ENCODE data around the gene CLNS1A.

GRCh38 chr11:77568306-77568705 lies 69.3 kb downstream of the CLNS1A start:
- TF ChIP-seq CTCF (IDR thresholded peaks at IDR 0.05): no peak
- TF ChIP-seq POLR2A (IDR thresholded peaks at IDR 0.05): no peak
